ENCODE data around the gene LRRC19.
A peak's percentile ranks its signal among the peaks of the same experiment; 100 is the strongest.

The LRRC19 gene

GRCh38 chr9:26955921-26956859 lies 49.3 kb downstream of the LRRC19 start, which contains the start of gene IFT74:
IFT74 (plus strand) TSS chr9:26956412; CDS start chr9:26961968, 5,556 bp downstream.
- peak; percentile 88 for DNase-seq (ENCODE audit: low read depth)

- DNase-seq (ENCODE audit: low read depth): no peak
These were observed 50.1 kb downstream of the LRRC19 start for GRCh38 chr9:26955222-26955903.

- no peak for DNase-seq (ENCODE audit: low read depth)
These were observed 51.4 kb downstream of the LRRC19 start for GRCh38 chr9:26954050-26954508.

- no peak for DNase-seq (ENCODE audit: low read depth)
These were observed 53.7 kb downstream of the LRRC19 start for GRCh38 chr9:26951794-26952193.

GRCh38 chr9:26950521-26950920 lies 55.0 kb downstream of the LRRC19 start:
- DNase-seq (ENCODE audit: low read depth): no peak

- DNase-seq (ENCODE audit: low read depth): no peak
These were observed 55.8 kb downstream of the LRRC19 start for GRCh38 chr9:26949637-26950069.

GRCh38 chr9:26947736-26948135 lies 57.7 kb downstream of the LRRC19 start:
- no peak for DNase-seq (ENCODE audit: low read depth)

GRCh38 chr9:26946753-26947727 lies 58.4 kb downstream of the LRRC19 start, which contains the start of gene PLAA:
PLAA (minus strand) TSS chr9:26947242; CDS start chr9:26947045, 197 bp downstream.
- DNase-seq (ENCODE audit: low read depth): peak; percentile 68

- DNase-seq (ENCODE audit: low read depth): no peak
These were observed 59.9 kb downstream of the LRRC19 start for GRCh38 chr9:26945591-26945990.

Measured in activated T-helper 1 cell treated with Interleukin-2 at 50 U/mL for 16 hours (primary cell).